IPS DF 6.9 (cell line): ENCODE results near the gene C3orf38.
A peak's percentile ranks its signal among the peaks of the same experiment; 100 is the strongest.

Source experiments
- DNase-seq: peaks from one replicate; pipeline ENCODE4 v3.0.0-alpha.2; 2013; ENCODE audit warnings: low read depth, low spot score
- H3K27ac ChIP-seq: one replicate; pipeline ENCODE4 v1.5.1; 2013; ENCODE audit warnings: low read length, control low read depth
- H3K27me3 ChIP-seq: 2 replicates; pipeline ENCODE4 v1.6.1; 2013; ENCODE audit warnings: mild to moderate bottlenecking, low read length; ENCODE audit not compliant: control insufficient read depth, insufficient read depth
- H3K36me3 ChIP-seq: 2 replicates; pipeline ENCODE4 v1.6.1; 2013; ENCODE audit warnings: low read length; ENCODE audit not compliant: control insufficient read depth, insufficient read depth
- H3K4me1 ChIP-seq: 2 replicates; pipeline ENCODE4 v1.6.1; 2013; ENCODE audit warnings: low read length; ENCODE audit not compliant: control insufficient read depth, insufficient read depth
- H3K4me3 ChIP-seq: 2 replicates; pipeline ENCODE4 v1.5.1; 2013; ENCODE audit warnings: mild to moderate bottlenecking, low read length
- H3K9me3 ChIP-seq: 2 replicates; pipeline ENCODE4 v1.6.1; 2013; ENCODE audit warnings: low read length, inconsistent platforms; ENCODE audit not compliant: control insufficient read depth, insufficient read depth
- WGBS: extraction: QIAGEN DNeasy Blood & Tissue Kit; methylation state at CpG from one replicate; pipeline ENCODE4 v1.1.7; 2013; ENCODE audit warnings: mixed read lengths, missing lambda C conversion rate; ENCODE audit not compliant: insufficient read length, insufficient coverage; 5-methylcytosine and 5-hydroxymethylcytosine counted together

Gene C3orf38

DNA sequence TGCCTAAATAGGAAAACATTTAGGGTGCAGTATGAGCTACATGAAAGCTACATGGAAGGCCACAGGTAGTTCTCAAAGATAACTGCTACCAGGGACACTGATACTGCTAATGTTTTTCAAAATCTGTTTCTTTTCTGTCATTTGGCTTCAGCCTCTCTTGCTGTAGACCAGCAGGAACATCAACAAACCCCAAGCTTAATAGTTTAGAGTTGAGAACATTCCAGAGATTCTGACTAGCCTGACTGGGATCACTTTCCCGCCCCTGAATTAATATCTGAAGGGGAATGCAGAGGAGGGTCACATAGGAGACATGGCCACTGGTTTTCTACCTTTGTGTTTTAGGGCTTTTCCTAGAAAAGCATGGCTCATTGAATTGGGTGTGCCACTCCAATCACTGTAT is 16.9 kb upstream of the C3orf38 start:
- H3K36me3 ChIP-seq: no peaks in the 10 kb centered on the region
- no peaks in the 10 kb centered on the region for H3K27me3 ChIP-seq
- no peak overlapping the region for H3K4me3 ChIP-seq
- no peak overlapping the region for H3K27ac ChIP-seq
- no peaks in the 10 kb centered on the region for H3K9me3 ChIP-seq
- no peak for DNase-seq
- WGBS: no CpG with 5 or more reads among the region's 1 CpG
- H3K4me1 ChIP-seq: no peaks in the 10 kb centered on the region

DNA sequence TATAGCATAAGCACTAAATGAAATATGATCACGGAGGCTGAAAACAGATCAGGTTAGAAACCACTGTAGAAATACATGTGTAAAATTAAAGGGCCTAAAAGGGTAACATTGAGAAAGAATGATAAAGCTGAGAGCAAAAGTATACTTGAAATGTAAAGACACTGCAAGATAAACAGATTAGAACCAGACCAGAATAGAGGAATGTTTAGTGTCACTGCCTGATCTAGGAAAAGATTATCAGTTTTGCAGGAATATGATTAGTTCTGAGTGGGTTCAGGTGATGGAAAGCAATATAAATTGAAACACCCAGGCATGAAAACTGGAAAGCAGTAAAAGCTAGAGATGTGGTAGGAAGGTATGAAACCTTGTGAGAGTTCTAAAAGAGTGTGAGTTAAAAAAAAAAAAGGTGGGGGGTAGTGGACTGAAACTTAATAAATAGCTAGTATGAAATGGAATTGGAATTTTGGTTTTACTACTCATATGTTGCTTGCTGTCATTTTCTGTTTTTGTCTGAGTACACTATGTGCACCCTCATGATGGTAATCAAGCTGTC is 16.0 kb upstream of the C3orf38 start:
- Histone ChIP-seq H3K4me1 (no peaks in the 10 kb centered on the region), H3K36me3 (no peaks in the 10 kb centered on the region), H3K27me3 (no peaks in the 10 kb centered on the region), H3K27ac (no peak overlapping the region), H3K9me3 (no peaks in the 10 kb centered on the region), H3K4me3 (no peak overlapping the region)
- WGBS: no CpG with 5 or more reads among the region's 1 CpG
- no peak for DNase-seq

DNA sequence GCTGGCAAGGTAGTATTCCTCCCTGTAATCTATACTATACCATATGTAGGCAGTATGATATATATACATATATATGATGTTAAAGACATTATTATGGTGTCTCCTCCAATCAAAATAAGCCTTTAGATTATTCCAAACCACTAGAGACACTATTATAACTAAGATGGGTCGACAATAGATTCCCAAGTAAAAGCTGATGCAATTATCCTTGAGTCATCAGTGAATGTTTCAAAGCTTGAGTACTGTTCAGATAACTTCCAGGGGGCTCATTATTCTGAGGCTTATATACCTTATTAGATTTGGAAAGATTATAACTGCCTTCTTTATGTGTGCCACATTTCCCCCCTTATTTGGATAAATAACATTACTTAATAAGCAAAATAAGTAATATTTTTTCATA is 11.9 kb upstream of the C3orf38 start:
- Histone ChIP-seq H3K4me1 (no peaks in the 10 kb centered on the region), H3K36me3 (no peaks in the 10 kb centered on the region), H3K4me3 (no peak overlapping the region), H3K27me3 (no peaks in the 10 kb centered on the region), H3K9me3 (no peaks in the 10 kb centered on the region), H3K27ac (no peak overlapping the region)
- no peak for DNase-seq
- no CpG with 5 or more reads among the region's 1 CpG for WGBS

DNA sequence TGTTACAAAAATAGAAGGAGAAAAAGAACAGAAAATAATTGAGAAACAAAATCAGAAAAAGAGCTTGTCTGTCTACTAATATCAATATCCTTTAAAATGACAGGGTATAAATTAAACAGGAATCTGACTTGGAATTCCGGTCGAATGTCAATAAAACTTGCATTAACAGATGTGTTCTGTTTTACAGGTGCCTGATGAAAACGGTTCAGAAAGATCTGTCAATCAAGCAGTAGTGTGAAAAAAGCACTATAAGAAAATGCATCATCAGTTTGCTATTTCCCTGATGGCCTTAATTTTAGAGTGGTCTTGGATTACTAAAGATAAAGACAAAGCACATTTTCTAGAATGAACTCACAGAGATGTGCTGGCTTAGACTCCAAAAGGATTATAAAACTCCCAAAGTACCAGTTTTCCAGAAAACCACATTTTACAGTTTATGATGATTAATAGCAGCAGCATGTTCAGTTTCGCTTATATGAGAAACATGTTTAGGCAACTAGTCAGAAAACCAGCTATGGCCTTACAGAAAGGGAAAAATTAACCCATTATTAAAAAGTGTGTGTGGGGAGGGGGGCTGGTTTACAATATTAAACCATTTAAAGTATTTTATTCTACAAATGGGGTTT is 8.2 kb upstream of the C3orf38 start:
- Histone ChIP-seq H3K27ac (no peak overlapping the region), H3K36me3 (no peaks in the 10 kb centered on the region), H3K27me3 (no peaks in the 10 kb centered on the region), H3K4me1 (no peaks in the 10 kb centered on the region), H3K4me3 (no peak overlapping the region), H3K9me3 (no peaks in the 10 kb centered on the region)
- DNase-seq: no peak
- WGBS: no CpG with 5 or more reads among the region's 4 CpGs

DNA sequence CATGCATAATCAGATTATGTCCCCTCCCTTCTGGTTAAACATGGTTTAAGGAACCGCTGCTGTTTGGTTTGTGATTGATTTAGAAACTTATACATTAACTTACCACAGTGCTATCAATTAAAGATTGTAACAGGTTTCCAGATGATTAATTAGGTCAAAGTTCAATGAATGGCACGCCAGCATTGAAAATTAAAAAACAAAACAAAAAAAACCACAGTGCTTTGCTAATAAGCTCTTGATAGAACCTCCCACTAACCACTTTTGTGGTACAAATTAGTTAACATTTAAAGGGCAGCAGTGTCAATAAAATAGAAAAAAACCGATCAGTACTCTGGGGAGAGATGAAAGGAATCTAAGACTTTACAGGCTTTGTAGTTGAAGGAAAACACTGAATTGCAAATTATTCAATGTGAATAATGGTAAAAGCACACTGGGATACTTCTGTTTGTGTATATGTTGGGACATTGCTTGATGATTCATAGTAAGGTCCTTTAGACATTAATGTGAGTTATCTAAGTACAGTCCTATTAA is 7.6 kb upstream of the C3orf38 start:
- no peak overlapping the region for H3K27ac ChIP-seq
- no peak overlapping the region for H3K4me3 ChIP-seq
- WGBS: no CpG with 5 or more reads among the region's 3 CpGs
- H3K27me3 ChIP-seq: no peaks in the 10 kb centered on the region
- no peaks in the 10 kb centered on the region for H3K4me1 ChIP-seq
- H3K9me3 ChIP-seq: no peaks in the 10 kb centered on the region
- no peaks in the 10 kb centered on the region for H3K36me3 ChIP-seq
- no peak for DNase-seq

DNA sequence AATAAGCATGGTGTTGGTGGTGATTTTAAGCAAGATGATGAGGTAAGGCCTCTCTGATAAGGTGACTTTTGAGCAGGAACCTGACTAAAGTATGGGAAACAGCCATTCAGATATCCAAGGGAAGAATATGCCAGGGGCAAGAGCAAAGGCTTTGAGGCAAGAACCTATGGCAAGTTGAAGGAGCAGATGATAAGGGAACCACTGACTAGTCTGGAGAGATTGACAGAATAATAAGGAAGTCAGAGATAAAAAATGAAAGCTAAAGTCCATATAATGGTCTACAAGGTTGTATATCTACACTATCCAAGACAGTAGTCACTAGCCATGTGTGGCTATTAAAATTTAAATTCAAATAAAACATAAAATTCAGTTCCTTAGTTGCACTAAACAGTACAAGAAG is 2.5 kb upstream of the C3orf38 start:
- no peaks in the 10 kb centered on the region for H3K9me3 ChIP-seq
- no peak overlapping the region for H3K4me3 ChIP-seq
- 0 out of 2 replicates have a peak, but pooled peaks cover 1% of the 10 kb centered on the region for H3K4me1 ChIP-seq

DNA sequence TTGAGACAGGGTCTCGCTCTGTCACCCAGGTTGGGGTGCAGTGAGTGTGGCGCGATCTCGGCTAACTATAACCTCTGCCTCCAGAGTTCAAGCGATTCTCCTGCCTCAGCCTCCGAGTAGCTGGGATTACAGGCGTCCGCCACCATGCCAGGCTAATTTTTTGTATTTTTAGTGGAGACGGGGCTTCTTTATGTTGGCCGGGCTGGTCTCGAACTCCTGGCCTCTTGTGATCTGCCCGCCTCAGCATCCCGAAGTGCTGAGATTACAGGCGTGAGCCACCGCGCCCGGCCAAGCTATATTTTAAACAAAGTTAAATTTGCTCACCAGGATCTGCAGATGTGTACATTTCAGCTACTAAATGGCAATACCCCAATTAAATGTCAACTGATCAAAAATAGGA is 1.1 kb upstream of the C3orf38 start:
- 0 out of 2 replicates have a peak, but pooled peaks cover 1% of the 10 kb centered on the region for H3K4me1 ChIP-seq
- no peaks in the 10 kb centered on the region for H3K9me3 ChIP-seq
- peak overlapping the region; percentile 99; the same call in 1 of the 2 replicates for H3K4me3 ChIP-seq
- no peak for DNase-seq
- no peaks in the 10 kb centered on the region for H3K27me3 ChIP-seq
- no peak overlapping the region for H3K27ac ChIP-seq
- WGBS: no CpG with 5 or more reads among the region's 17 CpGs
- no peaks in the 10 kb centered on the region; the same call in 1 of the 2 replicates for H3K36me3 ChIP-seq

More for the DNA sequence above, 2.5 kb upstream of the C3orf38 start:
- H3K36me3 ChIP-seq: no peaks in the 10 kb centered on the region
- H3K27me3 ChIP-seq: no peaks in the 10 kb centered on the region
- DNase-seq: no peak
- no peak overlapping the region for H3K27ac ChIP-seq

DNA sequence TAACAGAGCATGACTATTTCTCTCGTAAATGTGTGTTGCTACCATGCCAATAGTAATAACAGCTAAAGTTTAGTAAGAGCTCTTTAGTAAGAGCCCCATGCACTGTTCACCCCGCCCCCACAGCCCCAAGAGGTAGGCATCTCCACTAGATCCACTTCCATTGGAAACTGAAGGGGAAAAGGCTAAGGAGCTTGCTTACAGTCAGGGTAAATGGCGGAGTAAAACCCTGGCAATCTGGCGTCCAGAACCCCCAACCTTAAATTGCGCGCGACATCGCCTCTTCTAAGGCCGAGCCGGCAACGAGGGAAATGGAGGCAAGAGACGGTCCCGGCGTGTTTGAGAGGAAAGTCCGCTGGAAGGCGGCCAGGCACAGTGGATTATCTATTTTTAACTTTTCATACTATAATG is 654 bp upstream of the C3orf38 start:
- Histone ChIP-seq H3K4me3 (peak overlapping the region; percentile 99; the same call in 1 of the 2 replicates), H3K9me3 (no peaks in the 10 kb centered on the region), H3K27ac (no peak overlapping the region), H3K4me1 (0 out of 2 replicates have a peak, but pooled peaks cover 1% of the 10 kb centered on the region), H3K27me3 (no peaks in the 10 kb centered on the region), H3K36me3 (no peaks in the 10 kb centered on the region; the same call in 1 of the 2 replicates)
- no CpG with 5 or more reads among the region's 16 CpGs for WGBS
- no peak for DNase-seq

DNA sequence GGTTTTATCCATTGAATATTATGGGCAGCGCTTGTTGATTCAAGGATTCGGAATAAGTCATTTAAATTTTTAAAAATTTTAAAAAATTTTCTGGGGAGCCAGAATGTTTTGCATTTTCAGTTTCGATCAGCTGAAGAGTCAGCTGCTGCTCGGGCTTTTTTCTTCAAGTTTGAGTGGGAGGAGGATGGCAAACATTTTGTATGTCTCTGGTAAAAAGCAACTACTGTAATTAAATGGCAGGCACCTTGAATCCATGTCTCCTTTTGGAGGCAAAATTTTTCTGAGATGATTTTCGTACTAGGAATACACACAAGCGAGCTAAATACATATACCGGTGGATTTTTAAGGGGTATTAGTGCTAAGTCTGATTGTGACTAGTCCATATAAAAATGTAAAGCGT is 612 bp downstream of the C3orf38 start:
- DNase-seq: no peak
- H3K4me3 ChIP-seq: peak overlapping the region; percentile 99
- H3K4me1 ChIP-seq: 0 out of 2 replicates have a peak, but pooled peaks cover 1% of the 10 kb centered on the region
- peaks cover 4% of the 10 kb centered on the region; the same call in 1 of the 2 replicates for H3K36me3 ChIP-seq
- no peaks in the 10 kb centered on the region for H3K9me3 ChIP-seq
- no CpG with 5 or more reads among the region's 8 CpGs for WGBS
- no peaks in the 10 kb centered on the region for H3K27me3 ChIP-seq
- no peak overlapping the region for H3K27ac ChIP-seq

DNA sequence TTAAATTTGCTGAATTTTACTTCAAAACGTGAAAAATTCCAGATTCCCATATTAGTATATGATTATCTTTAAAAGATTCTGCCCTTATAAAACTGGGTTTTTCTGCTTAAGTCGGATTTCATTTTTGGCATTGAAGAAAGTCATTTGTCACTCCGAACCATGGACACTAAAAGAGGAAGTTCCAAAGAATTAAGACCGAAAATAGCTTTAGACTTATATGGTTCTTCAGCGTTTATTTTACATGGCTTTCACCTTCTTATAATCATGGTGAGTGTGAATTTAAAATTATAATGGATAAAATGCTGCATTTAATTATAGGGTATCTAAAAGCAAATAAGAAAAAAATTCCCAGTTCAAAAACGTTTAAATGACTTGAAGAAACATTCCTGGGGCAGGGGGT is 1.0 kb downstream of the C3orf38 start:
- H3K27me3 ChIP-seq: no peaks in the 10 kb centered on the region
- H3K4me3 ChIP-seq: peak overlapping the region; percentile 99; the same call in 1 of the 2 replicates
- no peak overlapping the region for H3K27ac ChIP-seq
- H3K36me3 ChIP-seq: peaks cover 4% of the 10 kb centered on the region; the same call in 1 of the 2 replicates
- no peak for DNase-seq
- no CpG with 5 or more reads among the region's 6 CpGs for WGBS
- no peaks in the 10 kb centered on the region for H3K9me3 ChIP-seq
- H3K4me1 ChIP-seq: 0 out of 2 replicates have a peak, but pooled peaks cover 1% of the 10 kb centered on the region
